ENCODE results near the gene COL17A1.

- TF ChIP-seq CTCF (IDR thresholded peaks at IDR 0.05) (no peak), ZFX (IDR thresholded peaks at IDR 0.05; ENCODE audit: borderline replicate concordance) (no peak)
These were observed 67.2 kb downstream of the COL17A1 start for GRCh38 chr10:104018471-104018870.
